Stimulated activated naive CD4-positive, alpha-beta T cell treated with Interleukin-2 at 50 U/mL for 16 hours (primary cell): Measurements from ENCODE around the gene SIX2.

Source experiments
- DNase-seq: peaks from one replicate; lab custom pipeline; 2025; lab: John Stamatoyannopoulos, UW

SIX2 gene

DNA sequence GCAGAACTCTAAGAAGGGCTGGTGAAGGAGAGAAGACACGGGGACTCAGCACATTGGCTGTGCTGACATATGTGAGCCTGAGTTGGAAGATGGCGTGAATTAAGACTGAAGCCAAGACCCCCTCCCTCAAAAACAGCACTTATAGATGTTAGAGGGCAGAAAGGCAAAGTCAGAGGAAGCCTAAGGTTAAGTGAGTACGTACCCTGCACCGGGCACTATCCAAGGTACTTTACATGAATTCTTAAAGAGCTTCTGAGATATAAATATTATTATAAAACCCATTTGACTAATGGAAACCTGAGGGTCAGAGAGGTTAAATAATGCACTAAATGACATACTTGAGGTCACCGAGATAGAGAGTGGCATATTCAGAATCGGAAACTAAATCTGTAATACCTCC, 42.2 kb downstream of the SIX2 start:
- DNase-seq: no peak

DNA sequence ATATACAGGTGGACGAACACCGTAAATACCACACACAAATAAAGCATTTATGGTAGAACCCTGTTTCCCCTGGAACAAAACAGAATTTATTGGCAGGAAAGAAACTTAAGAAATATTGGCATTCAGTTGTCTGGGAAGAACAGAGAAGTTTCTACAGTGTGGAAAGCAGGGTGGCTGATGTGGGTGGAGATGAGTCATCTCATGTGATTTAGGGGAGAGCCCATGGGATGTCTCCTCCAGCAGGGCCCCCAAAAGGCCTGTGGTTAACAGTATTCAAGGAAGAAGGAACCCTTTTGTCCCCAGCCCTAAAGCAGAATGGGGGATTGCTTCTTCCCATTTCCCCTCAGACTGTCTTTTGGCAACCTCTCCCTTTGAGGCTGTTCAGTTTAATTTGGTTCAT, 43.6 kb downstream of the SIX2 start:
- DNase-seq: no peak

DNA sequence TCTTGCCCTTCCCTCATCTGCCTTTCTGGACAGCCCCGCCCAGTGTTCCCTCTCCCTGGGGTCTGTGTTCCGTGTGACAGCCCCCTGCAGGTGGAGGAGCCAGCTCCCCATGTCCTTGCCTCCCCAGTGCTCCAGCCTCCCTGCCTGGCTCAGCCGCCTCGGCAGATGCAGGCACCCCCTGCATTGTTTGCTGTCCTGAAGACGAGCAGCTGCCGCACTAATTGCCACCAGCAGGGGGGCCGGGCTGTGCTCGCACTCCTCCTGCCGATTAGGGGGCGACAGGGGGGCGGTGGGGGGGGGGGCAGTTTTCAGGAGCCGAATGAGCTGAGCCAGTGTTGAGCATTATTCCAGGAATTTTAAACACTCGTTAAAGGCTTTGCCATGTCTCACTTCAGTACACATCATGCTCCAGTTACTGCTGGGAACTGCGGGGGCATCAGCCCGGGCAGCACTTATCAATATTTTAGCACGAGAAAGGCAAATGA, 44.5 kb downstream of the SIX2 start:
- DNase-seq: no peak

GRCh38 chr2:44962176-44962695, 47.0 kb downstream of the SIX2 start:
- DNase-seq: no peak

DNA sequence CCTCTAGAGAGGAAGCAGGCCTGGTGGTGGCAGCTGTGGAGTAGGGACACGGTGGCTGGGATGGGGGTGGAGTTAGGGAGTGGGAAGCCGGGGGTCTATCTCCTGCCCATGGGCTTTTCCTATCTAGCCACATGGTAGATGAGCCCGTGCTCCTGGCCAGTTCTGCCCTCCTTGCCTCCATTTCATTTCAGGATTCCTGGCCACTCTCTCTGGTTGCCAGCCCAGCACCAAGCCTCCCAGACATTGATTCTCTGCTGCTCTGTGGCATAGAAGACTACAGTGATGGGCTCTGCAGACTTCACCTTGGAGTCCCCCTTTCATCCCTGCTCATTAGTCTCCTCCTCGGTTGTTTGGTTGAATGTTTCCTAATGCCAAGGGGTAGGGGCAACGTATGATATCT, 48.4 kb downstream of the SIX2 start:
- DNase-seq: no peak

DNA sequence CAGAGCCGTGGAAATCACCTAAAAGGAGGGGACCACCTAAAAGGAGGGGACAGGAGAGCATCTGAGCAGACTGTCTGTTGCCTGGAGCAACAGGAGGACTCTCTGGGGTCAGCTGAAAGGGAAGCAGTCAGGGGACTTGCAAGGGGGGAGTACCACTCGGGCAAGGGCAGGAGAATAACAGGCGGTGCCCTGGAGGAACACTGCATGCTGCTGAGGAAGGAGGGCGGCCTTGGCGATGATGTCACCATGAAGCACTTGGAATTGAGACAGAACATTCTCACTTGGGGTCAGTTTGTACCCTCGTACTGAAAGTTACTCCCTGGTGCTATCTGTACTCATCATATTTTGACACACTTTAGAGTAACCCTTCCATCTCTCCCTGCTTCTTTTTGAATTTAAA, 49.4 kb downstream of the SIX2 start:
- no peak for DNase-seq

DNA sequence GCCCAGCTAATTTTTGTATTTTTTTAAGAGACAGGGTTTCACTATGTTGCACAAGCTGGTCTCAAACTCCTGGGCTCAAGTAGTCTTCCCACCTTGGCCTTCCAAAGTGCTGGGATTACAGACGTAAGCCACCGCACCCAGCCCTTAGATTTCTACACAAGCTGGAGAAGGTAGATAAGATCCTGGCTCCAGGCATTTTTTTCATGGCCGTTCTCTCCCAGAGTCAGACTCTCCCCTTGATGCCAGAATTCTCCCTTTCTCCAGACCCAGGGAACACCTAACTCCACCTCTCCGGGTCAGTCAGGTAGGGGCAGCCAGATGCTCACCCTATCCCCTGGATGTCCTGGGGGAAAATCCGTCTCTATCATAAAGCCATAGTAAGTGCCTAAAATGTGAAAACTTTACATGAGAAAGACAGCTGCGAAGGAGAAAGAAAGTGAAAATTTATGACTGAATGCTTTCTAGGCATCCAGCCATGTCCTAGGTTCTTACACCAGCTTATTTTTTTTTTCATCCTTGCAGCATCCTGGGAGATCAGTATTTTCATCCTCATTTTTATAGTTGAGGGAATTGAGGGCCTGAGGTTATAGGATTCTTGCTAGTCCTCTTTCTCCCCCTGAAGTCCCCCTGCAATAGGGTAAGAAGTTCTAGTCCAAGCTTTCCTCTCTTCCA, 51.5 kb downstream of the SIX2 start:
- no peak for DNase-seq

DNA sequence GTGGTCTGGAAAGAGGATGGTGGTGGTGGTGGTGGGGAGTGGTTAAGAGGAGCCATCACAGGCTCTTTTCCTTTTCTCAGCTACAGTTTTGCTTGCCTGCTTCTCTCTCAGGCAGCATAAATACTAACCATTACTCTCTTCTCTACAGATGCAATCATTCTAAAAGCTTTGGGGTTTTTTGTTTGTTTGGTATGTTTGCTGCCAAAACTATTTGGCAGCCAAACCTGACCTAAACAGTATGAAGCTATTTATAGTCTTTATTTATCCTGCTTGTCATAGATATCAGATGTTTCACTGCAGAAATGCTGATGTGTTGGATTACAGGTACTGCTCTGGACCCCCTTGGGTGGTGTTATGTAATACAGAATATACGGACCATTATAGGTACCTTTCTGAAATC, 52.4 kb downstream of the SIX2 start:
- no peak for DNase-seq

GRCh38 chr2:44955593-44956392, 53.5 kb downstream of the SIX2 start:
- peak; percentile 70 for DNase-seq
